Measurements from ENCODE around the gene LTBP2.
A peak's percentile ranks its signal among the peaks of the same experiment; 100 is the strongest.

Gene LTBP2

DNA sequence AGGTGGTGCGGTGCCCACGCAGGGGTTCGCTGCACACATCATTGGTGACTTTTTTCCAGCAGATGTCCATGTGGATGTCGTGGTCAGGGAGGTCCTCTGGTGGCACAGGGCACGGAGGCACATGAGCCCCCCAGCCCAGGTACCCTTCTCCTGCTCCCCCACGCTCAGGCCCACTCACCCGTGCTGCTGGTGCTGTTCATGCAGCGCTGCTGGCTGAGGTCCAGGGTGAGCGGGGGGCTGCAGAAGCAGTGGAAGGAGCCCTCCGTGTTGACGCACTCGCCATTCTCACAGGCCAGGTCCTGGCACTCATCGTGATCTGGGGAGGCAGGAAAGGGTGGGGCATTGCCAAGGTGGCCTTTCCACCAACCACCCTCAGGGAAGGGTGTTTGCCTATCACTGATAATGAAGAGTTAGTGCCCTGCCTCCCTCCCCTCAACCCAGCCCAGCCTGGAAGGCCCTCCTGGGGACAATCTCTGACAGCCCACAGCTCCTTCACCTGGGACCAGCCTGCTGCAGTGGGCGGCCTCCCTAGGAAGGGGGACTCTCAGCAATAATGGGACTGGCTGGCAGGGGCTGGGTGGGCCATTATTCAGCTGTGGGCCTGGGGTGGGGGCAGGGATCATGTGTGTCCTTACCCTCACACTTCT lies 108.6 kb downstream of the LTBP2 start:
- no peak for TF ChIP-seq GATA1 (IDR thresholded peaks at IDR 0.05; ENCODE audit: low read depth, low read length)
- TF ChIP-seq POLR2A (IDR thresholded peaks at IDR 0.05; ENCODE audit: low read length), result no peak

DNA sequence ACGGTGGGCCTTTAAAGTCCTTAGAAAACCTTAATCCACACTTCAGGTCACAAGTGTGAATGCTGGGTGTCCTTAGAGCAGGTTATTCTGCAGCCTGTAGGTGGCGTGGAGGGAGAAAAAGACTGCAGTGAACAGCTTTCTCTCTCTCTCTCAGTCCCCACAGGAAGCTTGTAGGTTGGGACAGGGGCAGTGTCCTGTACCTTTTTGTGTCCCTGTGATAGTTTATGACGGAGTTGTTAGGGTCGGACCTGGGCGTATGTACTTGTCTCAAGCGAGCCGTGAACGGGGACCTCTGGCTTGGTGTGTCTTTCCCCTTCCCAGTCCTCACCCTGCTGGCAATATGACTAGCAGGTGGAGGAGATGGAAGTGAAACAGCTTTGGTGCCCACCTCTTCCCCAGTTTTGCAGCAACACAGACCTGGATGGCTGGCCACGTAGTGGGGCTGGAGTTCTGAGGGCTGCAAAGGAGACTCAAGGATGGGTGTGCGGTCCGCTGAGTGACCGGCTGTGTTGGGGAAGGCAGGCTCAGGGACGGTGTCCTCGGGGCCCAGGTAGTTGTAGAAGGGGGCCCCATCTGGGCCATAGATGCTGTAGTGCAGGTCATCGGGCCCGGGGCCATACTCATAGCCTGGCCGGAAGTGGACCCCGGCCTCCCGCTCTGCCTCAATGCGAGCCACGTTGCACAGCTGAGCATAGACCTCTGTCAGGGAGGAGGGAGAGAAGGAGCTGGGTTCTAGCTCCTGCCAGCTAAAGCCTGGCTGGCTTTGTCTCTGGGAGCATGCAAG lies 109.6 kb downstream of the LTBP2 start:
- DNase-seq, result peak; percentile 26 to 37
- TF ChIP-seq GATA1 (IDR thresholded peaks at IDR 0.05; ENCODE audit: low read depth, low read length), result no peak
- no peak for TF ChIP-seq POLR2A (IDR thresholded peaks at IDR 0.05; ENCODE audit: low read length)

More for the DNA sequence above, 108.6 kb downstream of the LTBP2 start:
- peak in 1 of 2 experiments; percentile 28 for DNase-seq

- no peak for DNase-seq
- TF ChIP-seq POLR2A (IDR thresholded peaks at IDR 0.05; ENCODE audit: low read length), result no peak
- TF ChIP-seq GATA1 (IDR thresholded peaks at IDR 0.05; ENCODE audit: low read depth, low read length), result no peak
Measured at GRCh38 chr14:74501691-74502090, 110.3 kb downstream of the LTBP2 start.

GRCh38 chr14:74501135-74501614 lies 110.9 kb downstream of the LTBP2 start:
- TF ChIP-seq GATA1 (IDR thresholded peaks at IDR 0.05; ENCODE audit: low read depth, low read length), result no peak
- no peak for TF ChIP-seq POLR2A (IDR thresholded peaks at IDR 0.05; ENCODE audit: low read length)
- DNase-seq, result peak; percentile 19 to 21

DNA sequence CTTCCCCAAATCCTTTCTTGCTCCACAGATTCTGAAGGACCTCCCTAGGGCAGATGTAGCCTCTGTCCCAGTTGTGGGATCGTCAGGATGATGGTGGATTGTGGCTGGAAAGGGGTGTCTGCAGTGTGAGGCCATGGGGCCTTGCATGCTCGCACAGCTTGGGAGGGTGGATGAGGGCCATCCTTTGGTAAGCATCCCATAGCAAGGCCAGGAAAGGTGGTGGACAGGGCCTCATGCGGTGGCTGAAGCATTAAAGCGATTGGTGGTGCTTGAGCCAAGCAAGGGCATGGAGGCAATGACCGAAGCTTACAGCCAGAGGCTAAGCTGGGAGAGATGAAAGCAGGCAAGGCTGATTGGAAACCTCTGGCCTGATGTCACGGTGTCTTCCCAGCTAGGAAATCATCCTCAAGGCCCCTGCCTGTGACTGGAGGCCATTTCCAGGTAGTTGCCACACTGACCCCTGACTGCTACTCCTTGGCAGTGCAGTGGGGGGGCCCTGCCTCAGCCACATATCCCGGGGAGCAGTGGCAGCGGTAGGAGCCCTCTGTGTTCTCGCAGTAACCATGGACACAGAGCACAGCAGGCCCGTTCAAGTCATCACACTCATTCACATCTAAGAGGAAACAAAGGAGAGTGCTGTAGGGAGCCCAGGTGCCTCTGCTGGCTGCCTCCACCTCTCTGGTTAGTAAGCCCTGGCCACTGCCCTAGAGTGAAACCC lies 111.5 kb downstream of the LTBP2 start:
- no peak for DNase-seq
- no peak for TF ChIP-seq POLR2A (IDR thresholded peaks at IDR 0.05; ENCODE audit: low read length)
- TF ChIP-seq GATA1 (IDR thresholded peaks at IDR 0.05; ENCODE audit: low read depth, low read length), result no peak

DNA sequence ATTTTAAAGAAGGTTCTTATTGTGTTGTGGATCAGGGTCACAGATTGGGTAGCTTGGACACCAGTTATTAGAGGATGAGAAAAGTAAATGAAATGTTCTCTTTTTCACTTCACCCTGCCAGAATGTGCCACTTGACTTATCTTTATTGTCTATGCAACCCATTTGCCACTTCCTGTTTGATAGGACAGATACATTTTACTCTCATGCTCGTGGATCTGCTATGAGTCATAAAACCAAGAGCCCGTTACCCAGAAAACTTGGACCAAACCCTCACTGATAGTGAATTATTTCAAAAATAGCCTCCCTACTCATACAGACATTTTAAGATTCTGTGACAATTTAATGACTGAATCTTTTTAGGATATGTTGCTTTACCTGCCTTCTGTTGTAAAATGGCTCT lies 116.7 kb downstream of the LTBP2 start:
- TF ChIP-seq POLR2A (IDR thresholded peaks at IDR 0.05; ENCODE audit: low read length) (peak; percentile 3), GATA1 (IDR thresholded peaks at IDR 0.05; ENCODE audit: low read depth, low read length) (no peak)
- DNase-seq, result peak; percentile 25 to 48

DNA sequence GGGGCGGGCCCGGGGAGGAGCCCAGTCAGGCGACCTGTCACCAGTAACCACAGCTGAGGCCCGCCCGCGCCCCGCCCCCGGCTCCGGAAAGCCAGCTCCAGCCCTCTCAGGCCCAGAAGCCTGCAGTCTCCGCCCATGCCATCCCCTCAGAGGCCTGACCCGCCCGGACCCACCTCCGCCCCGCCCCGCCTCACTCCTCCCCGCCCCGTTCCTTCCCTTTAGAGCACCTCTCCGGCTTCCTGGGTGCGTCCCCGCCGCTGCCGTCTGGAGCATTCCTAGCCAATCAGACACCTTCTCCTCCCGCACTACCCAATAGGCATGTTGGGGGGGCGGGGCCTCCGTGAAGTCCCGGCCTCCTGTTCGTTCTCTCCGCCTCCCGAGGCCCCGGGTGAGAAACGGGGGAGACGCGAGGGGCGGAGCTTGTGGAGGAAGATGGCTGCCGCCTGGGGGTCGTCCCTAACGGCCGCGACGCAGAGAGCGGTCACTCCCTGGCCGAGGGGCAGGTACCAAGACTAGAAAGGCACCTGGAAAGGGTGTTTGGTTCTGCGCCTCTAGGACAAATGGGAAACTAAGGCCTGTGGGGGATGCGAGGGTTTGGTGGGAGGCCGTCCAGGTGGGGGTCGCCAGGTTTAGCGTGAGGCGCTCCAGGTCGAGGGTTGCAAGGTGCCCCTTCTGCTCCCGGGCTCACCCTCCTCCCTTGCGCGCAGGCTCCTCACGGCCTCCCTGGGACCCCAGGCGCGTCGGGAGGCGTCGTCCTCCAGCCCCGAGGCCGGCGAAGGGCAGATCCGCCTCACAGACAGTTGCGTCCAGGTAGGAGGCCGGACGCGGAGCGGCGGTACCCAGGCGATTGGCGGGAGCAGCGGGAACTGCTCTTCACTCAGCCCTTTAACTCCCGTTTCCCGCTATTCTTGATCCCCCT lies 118.4 kb downstream of the LTBP2 start, which contains the start of gene ISCA2:
Gene ISCA2, plus strand, starts transcription at position 423 of the 919 bp plus-strand sequence. Its CDS starts 10 bp downstream, at position 433.
- no peak for TF ChIP-seq GATA1 (IDR thresholded peaks at IDR 0.05; ENCODE audit: low read depth, low read length)
- peak; percentile 76 for TF ChIP-seq POLR2A (IDR thresholded peaks at IDR 0.05; ENCODE audit: low read length)

GRCh38 chr14:74492776-74493342 lies 119.2 kb downstream of the LTBP2 start, which contains the start of gene NPC2:
NPC2 (minus strand) TSS chr14:74493305; CDS start chr14:74493274, 31 bp downstream.
- peak; percentile 41 to 58 for DNase-seq
- TF ChIP-seq GATA1 (IDR thresholded peaks at IDR 0.05; ENCODE audit: low read depth, low read length) (no peak), POLR2A (IDR thresholded peaks at IDR 0.05; ENCODE audit: low read length) (no peak)

More for the DNA sequence above, 118.4 kb downstream of the LTBP2 start, which contains the start of gene ISCA2:
- DNase-seq, result peak; percentile 99 to 100

GRCh38 chr14:74491956-74492775 lies 119.9 kb downstream of the LTBP2 start:
- TF ChIP-seq GATA1 (IDR thresholded peaks at IDR 0.05; ENCODE audit: low read depth, low read length) (no peak), POLR2A (IDR thresholded peaks at IDR 0.05; ENCODE audit: low read length) (no peak)
- DNase-seq, result peak; percentile 56 to 67

DNA sequence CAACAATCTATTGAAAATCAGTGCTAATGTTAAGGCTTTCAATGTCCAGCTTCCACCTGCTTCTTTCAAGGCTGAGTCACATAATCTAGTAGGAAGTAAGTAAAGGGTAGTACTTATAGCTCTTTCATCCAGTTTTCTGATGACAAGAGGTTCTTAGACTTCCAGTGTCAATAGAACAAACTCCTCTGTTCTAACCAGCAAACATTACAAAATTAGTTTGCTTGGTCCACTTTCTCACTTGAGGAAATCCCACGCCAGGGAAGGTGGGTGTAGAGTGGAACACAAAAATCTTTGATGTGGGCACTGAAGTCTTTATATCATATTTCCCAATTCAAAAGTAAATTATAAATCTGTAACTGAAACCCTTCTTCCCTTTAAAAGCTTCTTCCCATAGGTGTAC lies 121.6 kb downstream of the LTBP2 start:
- TF ChIP-seq GATA1 (IDR thresholded peaks at IDR 0.05; ENCODE audit: low read depth, low read length), result no peak
- no peak for TF ChIP-seq POLR2A (IDR thresholded peaks at IDR 0.05; ENCODE audit: low read length)
- DNase-seq, result no peak

DNA sequence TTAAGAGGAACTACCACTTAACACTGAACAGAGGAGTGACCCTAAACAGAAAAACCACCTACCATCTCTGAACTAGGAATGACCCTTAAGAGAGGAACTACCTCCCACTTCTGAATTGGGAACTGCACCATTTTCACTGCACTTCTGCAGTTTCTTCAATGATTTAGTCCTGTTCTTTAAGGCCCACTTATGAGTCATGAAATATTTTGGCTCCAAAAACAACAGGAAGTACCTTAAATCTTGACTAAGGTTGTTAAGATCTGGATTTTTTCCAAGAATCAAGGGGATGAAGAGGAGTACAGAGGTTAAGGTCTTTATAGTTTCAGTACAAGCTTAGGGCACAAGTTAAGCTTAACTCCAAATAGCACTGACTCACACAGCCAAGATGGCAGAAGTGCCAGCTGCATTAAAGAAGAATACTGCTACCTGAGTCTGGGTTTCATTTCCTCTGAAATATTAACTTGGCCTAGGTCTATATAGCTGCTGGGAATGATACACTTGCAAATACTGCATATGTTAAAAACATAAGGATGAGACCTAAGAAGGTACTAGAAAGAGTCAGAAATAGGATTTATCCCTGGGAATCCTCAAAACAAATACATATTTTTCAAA lies 123.1 kb downstream of the LTBP2 start:
- no peak for TF ChIP-seq POLR2A (IDR thresholded peaks at IDR 0.05; ENCODE audit: low read length)
- no peak for TF ChIP-seq GATA1 (IDR thresholded peaks at IDR 0.05; ENCODE audit: low read depth, low read length)
- no peak for DNase-seq
